ENCODE results near the gene SMG7.

- TF ChIP-seq POLR2AphosphoS5 (IDR thresholded peaks at IDR 0.05; ENCODE audit: low read depth, low read length) (no peak), SIN3A (IDR thresholded peaks at IDR 0.05; ENCODE audit: borderline replicate concordance, insufficient read depth, low read length) (no peak)
Measured at GRCh38 chr1:183582021-183582713, 109.9 kb downstream of the SMG7 start.
